ENCODE results near the gene RFX8.
"Not testable (repeated sequence)": the region's sequence is repeated elsewhere in the genome, so short reads cannot be mapped to it uniquely, and the experiment has no call there.

Gene RFX8

GRCh38 chr2:101374821-101375561 lies 99.9 kb downstream of the RFX8 start:
- DNase-seq, result no peak

- DNase-seq, result no peak
Measured at GRCh38 chr2:101372792-101373191, 102.1 kb downstream of the RFX8 start.

GRCh38 chr2:101371636-101372035 lies 103.3 kb downstream of the RFX8 start:
- DNase-seq, result no peak

- DNase-seq, result no peak
Measured at GRCh38 chr2:101369100-101369499, 105.8 kb downstream of the RFX8 start.

- DNase-seq, result no peak
Measured at GRCh38 chr2:101368376-101368775, 106.5 kb downstream of the RFX8 start.

GRCh38 chr2:101367508-101367907 lies 107.4 kb downstream of the RFX8 start:
- DNase-seq, result no peak

- no peak for DNase-seq
Measured at GRCh38 chr2:101364878-101365277, 110.0 kb downstream of the RFX8 start.

GRCh38 chr2:101362777-101363176 lies 112.1 kb downstream of the RFX8 start:
- DNase-seq, result no peak

GRCh38 chr2:101362316-101362715 lies 112.6 kb downstream of the RFX8 start:
- no peak for DNase-seq

GRCh38 chr2:101361522-101361921 lies 113.4 kb downstream of the RFX8 start:
- DNase-seq, result peak; percentile 53

GRCh38 chr2:101361121-101361520 lies 113.8 kb downstream of the RFX8 start:
- DNase-seq, result no peak

- no peak for DNase-seq
Measured at GRCh38 chr2:101360232-101360631, 114.7 kb downstream of the RFX8 start.

GRCh38 chr2:101359410-101359954 lies 115.4 kb downstream of the RFX8 start:
- DNase-seq, result no peak

GRCh38 chr2:101357376-101357775 lies 117.5 kb downstream of the RFX8 start:
- DNase-seq, result no peak

GRCh38 chr2:101356521-101356920 lies 118.4 kb downstream of the RFX8 start:
- DNase-seq, result no peak

GRCh38 chr2:101356055-101356454 lies 118.9 kb downstream of the RFX8 start:
- DNase-seq, result no peak

- DNase-seq, result no peak
Measured at GRCh38 chr2:101355401-101356054, 119.4 kb downstream of the RFX8 start.

GRCh38 chr2:101354420-101355311 lies 120.2 kb downstream of the RFX8 start:
- DNase-seq, result no peak

- DNase-seq, result not testable (repeated sequence)
Measured at GRCh38 chr2:101352631-101353030, 122.3 kb downstream of the RFX8 start.

GRCh38 chr2:101351207-101351606 lies 123.7 kb downstream of the RFX8 start:
- DNase-seq, result no peak

GRCh38 chr2:101349893-101350662 lies 124.8 kb downstream of the RFX8 start:
- peak; percentile 19 for DNase-seq

GRCh38 chr2:101348883-101349282 lies 126.0 kb downstream of the RFX8 start:
- DNase-seq, result no peak
